Measurements from ENCODE around the gene WDFY3. TPM values are rescaled to one million over a fixed set of nuclear protein-coding genes. Genes with fewer than 3 reads are reported as not detected.
"Not testable (repeated sequence)": the region's sequence is repeated elsewhere in the genome, so short reads cannot be mapped to it uniquely, and the experiment has no call there.

The WDFY3 gene
- total RNA-seq, 2 experiments from 2014 or later: 0.09 to 0.38 TPM

GRCh38 chr4:84669201-84669600 is 297.3 kb downstream of the WDFY3 start:
- no peaks in the 10 kb centered on the region for H3K9me3 Mint-ChIP-seq
- no peak for ATAC-seq
- no peak for TF ChIP-seq CTCF (IDR thresholded peaks at IDR 0.05)

GRCh38 chr4:84666439-84666838 is 300.1 kb downstream of the WDFY3 start:
- TF ChIP-seq CTCF (IDR thresholded peaks at IDR 0.05): no peak
- ChIA-PET CTCF (no interaction called here), POLR2A (no interaction called here)
- no peak overlapping the region for H3K27ac Mint-ChIP-seq
- H3K4me1 Mint-ChIP-seq (ENCODE audit: low read depth): no peaks in the 10 kb centered on the region
- H3K9me3 Mint-ChIP-seq: no peaks in the 10 kb centered on the region
- H3K36me3 Mint-ChIP-seq (ENCODE audit: low read depth): no peaks in the 10 kb centered on the region
- DNase-seq (no peak), ATAC-seq (no peak)
- intact Hi-C loops (cut with micrococcal nuclease): no loop called here
- no peak overlapping the region for H3K4me3 Mint-ChIP-seq
- no peaks in the 10 kb centered on the region for H3K27me3 Mint-ChIP-seq

More at GRCh38 chr4:84669201-84669600, 297.3 kb downstream of the WDFY3 start:
- ChIA-PET CTCF (no interaction called here), POLR2A (no interaction called here)
- intact Hi-C loops (cut with micrococcal nuclease): no loop called here
- Mint-ChIP-seq H3K36me3 (ENCODE audit: low read depth) (no peaks in the 10 kb centered on the region), H3K4me1 (ENCODE audit: low read depth) (no peaks in the 10 kb centered on the region), H3K27me3 (no peaks in the 10 kb centered on the region), H3K4me3 (no peak overlapping the region), H3K27ac (no peak overlapping the region)
- DNase-seq: no peak

GRCh38 chr4:84664767-84665166 is 301.7 kb downstream of the WDFY3 start:
- ATAC-seq; H3K36me3 Mint-ChIP-seq (ENCODE audit: low read depth); intact Hi-C loops (cut with micrococcal nuclease); H3K27me3 Mint-ChIP-seq; H3K4me3 Mint-ChIP-seq; DNase-seq; H3K4me1 Mint-ChIP-seq (ENCODE audit: low read depth); H3K27ac Mint-ChIP-seq; CTCF ChIA-PET; H3K9me3 Mint-ChIP-seq; POLR2A ChIA-PET: not testable (repeated sequence)

- no peak overlapping the region for H3K27ac Mint-ChIP-seq
- ChIA-PET CTCF (no interaction called here), POLR2A (no interaction called here)
- H3K36me3 Mint-ChIP-seq (ENCODE audit: low read depth): no peaks in the 10 kb centered on the region
- no peak for DNase-seq
- TF ChIP-seq CTCF (IDR thresholded peaks at IDR 0.05): no peak
- H3K27me3 Mint-ChIP-seq: peaks cover 4% of the 10 kb centered on the region
- H3K4me1 Mint-ChIP-seq (ENCODE audit: low read depth): no peaks in the 10 kb centered on the region
- H3K4me3 Mint-ChIP-seq: no peak overlapping the region
- no peak for ATAC-seq
- intact Hi-C loops (cut with micrococcal nuclease): no loop called here
- H3K9me3 Mint-ChIP-seq: peaks cover 4% of the 10 kb centered on the region
Observed at GRCh38 chr4:84661191-84661939, 305.1 kb downstream of the WDFY3 start.

GRCh38 chr4:84660606-84661005 is 305.9 kb downstream of the WDFY3 start:
- ChIA-PET POLR2A (no interaction called here), CTCF (no interaction called here)
- no peaks in the 10 kb centered on the region for H3K36me3 Mint-ChIP-seq (ENCODE audit: low read depth)
- no peaks in the 10 kb centered on the region for H3K4me1 Mint-ChIP-seq (ENCODE audit: low read depth)
- no peak overlapping the region for H3K4me3 Mint-ChIP-seq
- H3K27ac Mint-ChIP-seq: no peak overlapping the region
- H3K27me3 Mint-ChIP-seq: peaks cover 4% of the 10 kb centered on the region
- TF ChIP-seq CTCF (IDR thresholded peaks at IDR 0.05): no peak
- no peak for DNase-seq
- intact Hi-C loops (cut with micrococcal nuclease): no loop called here
- ATAC-seq: no peak
- H3K9me3 Mint-ChIP-seq: peaks cover 4% of the 10 kb centered on the region
